ENCODE results near the gene TRDMT1. TPM values are rescaled to one million over a fixed set of nuclear protein-coding genes. Genes with fewer than 3 reads are reported as not detected.
A peak's percentile ranks its signal among the peaks of the same experiment; 100 is the strongest.

Gene TRDMT1
- polyA plus RNA-seq, 3 donors = 3.1 to 6.6 (median 5.0) TPM

GRCh38 chr10:17220652-17221100, 19.2 kb upstream of the TRDMT1 start:
- H3K27ac ChIP-seq (ENCODE audit: low read depth in 1 of 2, low read length in 2 of 2) = no peak overlapping the region
- intact Hi-C loops (cut with micrococcal nuclease) = no loop called here
- H3K9me3 ChIP-seq (replicated peaks in 1 of 2; ENCODE audit: control insufficient read depth in 1 of 2, insufficient read depth in 1 of 2, low read length in 2 of 2) = no peaks in the 10 kb centered on the region
- no peak for TF ChIP-seq CTCF (IDR thresholded peaks at IDR 0.05)
- H3K79me2 ChIP-seq (ENCODE audit: insufficient read depth, low read length) = peaks cover 54% of the 10 kb centered on the region
- Mint-ChIP-seq H3K27me3 (ENCODE audit: low read depth in 3 of 3) (peaks cover 0 to 2% (median 0%) of the 10 kb centered on the region in 3 donors), H3K9me3 (peaks cover 0 to 3% (median 0%) of the 10 kb centered on the region in 7 donors), H3K4me1 (peaks cover 52% of the 10 kb centered on the region), H3K36me3 (peaks cover 20 to 21% of the 10 kb centered on the region in 2 donors), H3K4me3 (no peak overlapping the region), H3K27ac (peak overlapping the region in 3 of 7 donors; percentile 1 to 15 (median 9))
- no peak overlapping the region for H3K9ac ChIP-seq (ENCODE audit: insufficient read depth, low read length, poor library complexity, severe bottlenecking)
- peaks cover 38 to 46% of the 10 kb centered on the region in 2 donors for H3K4me1 ChIP-seq (ENCODE audit: control insufficient read depth in 1 of 2, insufficient read depth in 2 of 2, low read length in 2 of 2)
- H2AFZ ChIP-seq (ENCODE audit: insufficient read depth, low read depth, low read length, poor library complexity, severe bottlenecking) = no peak overlapping the region
- H3K4me2 ChIP-seq (replicated peaks; ENCODE audit: extremely low read depth, low read length, poor library complexity, severe bottlenecking) = no peak overlapping the region
- no peaks in the 10 kb centered on the region for H3K36me3 ChIP-seq (replicated peaks in 1 of 2; ENCODE audit: control insufficient read depth in 1 of 2, insufficient read depth in 2 of 2, low read length in 2 of 2)
- no peaks in the 10 kb centered on the region for H3K27me3 ChIP-seq (ENCODE audit: control insufficient read depth in 2 of 2, insufficient read depth in 2 of 2, low read length in 2 of 2)
- DNase-seq = no peak
- no peak overlapping the region for H3K4me3 ChIP-seq (replicated peaks in 1 of 3; ENCODE audit: low read depth in 2 of 3, low read length in 3 of 3)
- H4K20me1 ChIP-seq (ENCODE audit: insufficient read depth, low read length) = no peaks in the 10 kb centered on the region
- no CpG with 5 or more reads among the region's 1 CpG for WGBS (ENCODE audit: insufficient coverage)

GRCh38 chr10:17219024-17219423, 17.6 kb upstream of the TRDMT1 start:
- no CpG with 5 or more reads among the region's 2 CpGs for WGBS (ENCODE audit: insufficient coverage)
- DNase-seq = no peak
- Histone ChIP-seq H3K27ac (ENCODE audit: low read depth in 1 of 2, low read length in 2 of 2) (peak overlapping the region in 1 of 2 donors; percentile 100), H3K4me1 (ENCODE audit: control insufficient read depth in 1 of 2, insufficient read depth in 2 of 2, low read length in 2 of 2) (peaks cover 47 to 55% of the 10 kb centered on the region in 2 donors), H4K20me1 (ENCODE audit: insufficient read depth, low read length) (no peaks in the 10 kb centered on the region), H3K9me3 (replicated peaks in 1 of 2; ENCODE audit: control insufficient read depth in 1 of 2, insufficient read depth in 1 of 2, low read length in 2 of 2) (no peaks in the 10 kb centered on the region), H3K79me2 (ENCODE audit: insufficient read depth, low read length) (peaks cover 60% of the 10 kb centered on the region), H3K9ac (ENCODE audit: insufficient read depth, low read length, poor library complexity, severe bottlenecking) (no peak overlapping the region), H3K4me2 (replicated peaks; ENCODE audit: extremely low read depth, low read length, poor library complexity, severe bottlenecking) (no peak overlapping the region), H3K36me3 (replicated peaks in 1 of 2; ENCODE audit: control insufficient read depth in 1 of 2, insufficient read depth in 2 of 2, low read length in 2 of 2) (no peaks in the 10 kb centered on the region), H3K4me3 (replicated peaks in 1 of 3; ENCODE audit: low read depth in 2 of 3, low read length in 3 of 3) (no peak overlapping the region), H2AFZ (ENCODE audit: insufficient read depth, low read depth, low read length, poor library complexity, severe bottlenecking) (no peak overlapping the region), H3K27me3 (ENCODE audit: control insufficient read depth in 2 of 2, insufficient read depth in 2 of 2, low read length in 2 of 2) (no peaks in the 10 kb centered on the region)
- H3K27me3 Mint-ChIP-seq (ENCODE audit: low read depth in 3 of 3) = no peaks in the 10 kb centered on the region
- intact Hi-C loops (cut with micrococcal nuclease) = no loop called here
- peak overlapping the region; percentile 73 to 100 (median 84) for H3K27ac Mint-ChIP-seq
- no peak for TF ChIP-seq CTCF (IDR thresholded peaks at IDR 0.05)
- peaks cover 0 to 3% (median 0%) of the 10 kb centered on the region in 7 donors for H3K9me3 Mint-ChIP-seq
- H3K4me3 Mint-ChIP-seq = no peak overlapping the region
- H3K4me1 Mint-ChIP-seq = peaks cover 57% of the 10 kb centered on the region
- H3K36me3 Mint-ChIP-seq = peaks cover 10 to 13% of the 10 kb centered on the region in 2 donors
